Measurements from ENCODE around the gene ALK.

The ALK gene

DNA sequence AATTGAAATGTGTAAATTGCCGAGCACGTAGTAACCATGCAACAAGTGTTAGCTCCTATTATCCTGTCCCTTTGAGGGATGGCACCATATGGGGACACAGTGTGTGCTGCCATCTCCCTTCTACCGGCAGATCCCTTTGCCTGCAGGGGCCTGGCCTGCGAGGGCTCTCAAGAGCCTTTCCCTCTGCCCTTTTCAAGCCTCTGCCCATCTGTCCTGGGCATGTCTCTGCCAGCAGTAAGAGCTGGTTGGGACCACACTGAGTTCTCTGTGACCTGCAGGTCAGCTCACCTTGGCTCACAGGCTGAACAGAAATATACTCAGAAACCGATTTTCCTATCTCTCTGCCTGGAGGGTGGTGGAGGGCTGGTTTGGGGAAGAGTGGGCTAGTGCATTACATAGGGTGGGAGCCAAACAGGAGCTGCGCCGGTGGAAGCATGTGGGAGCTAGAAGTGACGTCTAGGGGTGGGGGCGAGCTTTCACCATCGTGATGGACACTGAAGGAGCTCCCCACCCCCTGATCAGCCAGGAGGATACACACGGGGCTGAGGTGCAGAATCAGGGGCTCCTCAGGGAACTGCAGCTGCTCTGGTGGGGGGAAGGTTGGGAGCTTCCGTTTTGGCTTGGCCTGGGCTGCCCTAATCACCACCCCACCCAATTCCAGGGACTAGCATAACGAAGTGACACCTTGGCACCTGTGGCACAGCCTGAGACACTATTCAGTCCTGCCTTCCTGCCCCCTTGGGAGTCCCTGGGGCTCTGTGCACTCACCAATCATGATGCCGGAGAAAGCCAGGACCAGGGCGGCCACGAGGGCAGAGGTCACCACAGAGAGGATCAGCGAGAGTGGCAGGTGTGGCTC lies 696.5 kb downstream of the ALK start:
- Histone ChIP-seq H3K27me3 (ENCODE audit: insufficient read depth, insufficient read length) (no peaks in the 10 kb centered on the region), H3K9me3 (ENCODE audit: insufficient read depth, low read length) (no peaks in the 10 kb centered on the region), H3K4me3 (ENCODE audit: insufficient read length, low read depth) (no peak overlapping the region), H3K9ac (ENCODE audit: insufficient read length, low read depth) (no peak overlapping the region), H3K36me3 (ENCODE audit: insufficient read depth, insufficient read length, low read length) (no peaks in the 10 kb centered on the region), H3K4me1 (ENCODE audit: insufficient read depth, insufficient read length) (no peaks in the 10 kb centered on the region)
- no peak for TF ChIP-seq SUZ12 (IDR thresholded peaks at IDR 0.05; ENCODE audit: extremely low read depth, insufficient read depth, insufficient read length)
- TF ChIP-seq YY1 (IDR thresholded peaks at IDR 0.05; ENCODE audit: insufficient read depth, insufficient read length) = no peak
- TF ChIP-seq ZNF274 (IDR thresholded peaks at IDR 0.05; ENCODE audit: low read depth, low read length) = no peak
- DNase-seq (ENCODE audit: low read depth, low spot score) = no peak

DNA sequence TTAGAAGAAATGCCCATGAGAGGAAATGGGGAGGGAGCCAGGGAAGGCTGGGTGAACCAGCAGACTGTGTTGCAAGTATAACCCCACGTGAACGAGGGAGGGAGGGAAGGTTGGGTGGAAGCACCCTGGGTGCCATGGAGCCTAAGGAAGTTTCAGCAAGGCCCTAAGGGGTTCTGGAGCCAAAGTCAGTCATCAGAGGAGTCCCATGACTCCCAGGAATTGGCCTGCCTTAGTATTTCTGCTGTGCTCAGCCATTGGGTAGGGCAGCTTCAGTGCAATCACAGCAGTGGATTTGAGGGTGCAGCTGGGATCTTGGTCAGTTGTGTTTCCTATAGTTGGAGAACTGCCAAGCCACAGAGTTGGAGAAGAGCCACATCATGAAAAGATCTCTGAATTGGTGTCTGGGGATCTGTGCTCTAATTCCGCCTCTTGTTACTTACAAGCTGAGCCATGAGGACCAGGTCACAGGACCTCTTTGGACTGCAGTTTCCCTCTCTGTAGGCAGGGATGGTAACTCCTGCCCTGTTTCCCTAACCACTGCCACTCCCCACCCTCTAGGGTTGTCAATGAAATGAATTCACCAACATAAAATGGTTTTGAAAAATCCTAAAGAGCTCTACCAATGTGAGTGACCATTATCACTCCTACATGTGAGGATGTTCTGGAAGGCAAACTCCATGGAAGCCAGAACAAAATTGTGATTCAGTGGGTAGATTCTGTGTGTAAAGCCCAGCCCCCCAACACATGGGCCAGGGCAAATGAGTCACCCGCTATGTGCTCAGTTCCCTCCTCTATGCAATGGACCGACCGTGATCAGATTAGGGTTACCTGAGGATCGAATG lies 697.3 kb downstream of the ALK start:
- H3K27me3 ChIP-seq (ENCODE audit: insufficient read depth, insufficient read length) = no peaks in the 10 kb centered on the region
- H3K9me3 ChIP-seq (ENCODE audit: insufficient read depth, low read length) = no peaks in the 10 kb centered on the region
- H3K9ac ChIP-seq (ENCODE audit: insufficient read length, low read depth) = no peak overlapping the region
- H3K4me1 ChIP-seq (ENCODE audit: insufficient read depth, insufficient read length) = no peaks in the 10 kb centered on the region
- DNase-seq (ENCODE audit: low read depth, low spot score) = no peak
- TF ChIP-seq SUZ12 (IDR thresholded peaks at IDR 0.05; ENCODE audit: extremely low read depth, insufficient read depth, insufficient read length) (no peak), ZNF274 (IDR thresholded peaks at IDR 0.05; ENCODE audit: low read depth, low read length) (no peak), YY1 (IDR thresholded peaks at IDR 0.05; ENCODE audit: insufficient read depth, insufficient read length) (no peak)
- no peak overlapping the region for H3K4me3 ChIP-seq (ENCODE audit: insufficient read length, low read depth)
- no peaks in the 10 kb centered on the region for H3K36me3 ChIP-seq (ENCODE audit: insufficient read depth, insufficient read length, low read length)

DNA sequence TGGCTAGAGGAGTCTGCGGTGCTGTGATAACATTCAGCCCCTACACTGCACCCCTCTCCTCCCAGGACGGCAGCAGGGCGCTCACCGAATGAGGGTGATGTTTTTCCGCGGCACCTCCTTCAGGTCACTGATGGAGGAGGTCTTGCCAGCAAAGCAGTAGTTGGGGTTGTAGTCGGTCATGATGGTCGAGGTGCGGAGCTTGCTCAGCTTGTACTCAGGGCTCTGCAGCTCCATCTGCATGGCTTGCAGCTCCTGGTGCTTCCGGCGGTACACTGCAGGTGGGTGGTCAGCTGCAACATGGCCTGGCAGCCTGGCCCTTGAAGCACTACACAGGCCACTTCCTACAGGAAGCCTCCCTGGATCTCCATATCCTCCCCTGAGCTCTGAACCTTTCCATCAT lies 698.1 kb downstream of the ALK start:
- TF ChIP-seq YY1 (IDR thresholded peaks at IDR 0.05; ENCODE audit: insufficient read depth, insufficient read length) (no peak), SUZ12 (IDR thresholded peaks at IDR 0.05; ENCODE audit: extremely low read depth, insufficient read depth, insufficient read length) (no peak), ZNF274 (IDR thresholded peaks at IDR 0.05; ENCODE audit: low read depth, low read length) (no peak)
- Histone ChIP-seq H3K4me3 (ENCODE audit: insufficient read length, low read depth) (no peak overlapping the region), H3K27me3 (ENCODE audit: insufficient read depth, insufficient read length) (no peaks in the 10 kb centered on the region), H3K9me3 (ENCODE audit: insufficient read depth, low read length) (no peaks in the 10 kb centered on the region), H3K4me1 (ENCODE audit: insufficient read depth, insufficient read length) (no peaks in the 10 kb centered on the region), H3K9ac (ENCODE audit: insufficient read length, low read depth) (no peak overlapping the region), H3K36me3 (ENCODE audit: insufficient read depth, insufficient read length, low read length) (no peaks in the 10 kb centered on the region)
- no peak for DNase-seq (ENCODE audit: low read depth, low spot score)

DNA sequence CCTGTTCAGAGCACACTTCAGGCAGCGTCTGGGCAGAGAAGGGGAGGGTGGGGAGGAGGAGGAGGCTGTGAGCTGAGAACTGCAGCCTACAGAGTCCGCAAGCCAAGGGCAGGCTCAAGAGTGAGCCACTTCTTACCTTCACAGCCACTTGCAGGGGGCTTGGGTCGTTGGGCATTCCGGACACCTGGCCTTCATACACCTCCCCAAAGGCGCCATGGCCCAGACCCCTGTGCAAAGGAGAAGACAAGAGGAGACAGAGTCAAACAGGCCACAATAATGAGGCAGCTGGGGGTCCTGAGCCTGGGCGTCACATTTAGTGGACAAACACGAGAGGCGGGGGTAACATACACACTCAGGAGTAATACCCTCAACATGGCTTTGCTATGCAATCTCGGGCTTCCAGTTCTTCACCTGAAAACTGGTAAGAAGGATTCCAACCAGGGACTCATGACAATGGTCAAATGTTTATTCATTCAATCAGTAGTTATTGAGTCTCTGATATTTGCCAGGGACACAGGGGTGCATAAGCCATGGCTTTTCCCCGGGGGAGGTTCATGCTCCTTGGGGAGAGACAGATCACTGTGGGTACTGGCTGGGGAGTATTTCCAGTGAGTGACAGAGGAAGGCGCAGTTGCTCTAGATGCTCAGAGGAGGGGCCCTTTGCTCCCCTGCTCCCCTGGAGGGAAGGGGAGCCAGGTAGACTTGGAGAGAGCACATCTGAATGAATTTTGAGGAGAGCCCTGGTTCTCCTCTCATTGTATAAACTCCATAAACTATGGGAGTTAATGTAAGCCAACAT lies 698.8 kb downstream of the ALK start:
- no peaks in the 10 kb centered on the region for H3K27me3 ChIP-seq (ENCODE audit: insufficient read depth, insufficient read length)
- TF ChIP-seq SUZ12 (IDR thresholded peaks at IDR 0.05; ENCODE audit: extremely low read depth, insufficient read depth, insufficient read length) = no peak
- no peak for TF ChIP-seq ZNF274 (IDR thresholded peaks at IDR 0.05; ENCODE audit: low read depth, low read length)
- no peak for TF ChIP-seq YY1 (IDR thresholded peaks at IDR 0.05; ENCODE audit: insufficient read depth, insufficient read length)

DNA sequence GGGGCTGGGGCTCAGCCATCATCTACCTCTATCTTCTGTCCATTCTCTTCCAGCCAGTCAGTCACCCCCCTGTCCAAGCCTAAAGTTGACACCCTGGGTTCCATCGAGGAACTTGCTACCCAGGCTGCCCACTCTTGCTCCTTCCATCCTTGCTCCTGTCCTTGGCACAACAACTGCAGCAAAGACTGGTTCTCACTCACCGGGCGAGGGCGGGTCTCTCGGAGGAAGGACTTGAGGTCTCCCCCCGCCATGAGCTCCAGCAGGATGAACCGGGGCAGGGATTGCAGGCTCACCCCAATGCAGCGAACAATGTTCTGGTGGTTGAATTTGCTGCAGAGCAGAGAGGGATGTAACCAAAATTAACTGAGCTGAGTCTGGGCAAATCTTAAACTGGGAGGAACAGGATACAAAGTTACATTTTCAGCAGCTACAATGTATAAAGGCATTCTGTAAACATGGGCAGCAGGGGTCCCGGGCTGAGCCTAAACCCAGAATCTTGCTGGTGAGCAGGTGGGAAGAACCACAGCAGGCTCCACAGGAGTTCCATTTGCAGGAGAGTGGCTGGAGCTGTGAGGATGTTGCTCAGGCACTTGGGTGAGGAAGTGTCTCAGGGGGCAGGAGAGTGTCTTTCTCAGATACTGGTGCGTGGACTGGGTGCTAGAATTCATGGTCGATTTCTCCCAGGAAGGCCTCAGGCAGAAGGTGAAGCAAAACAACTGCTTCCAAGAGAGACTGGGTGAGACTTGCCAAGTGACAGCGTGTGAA lies 700.7 kb downstream of the ALK start:
- no peak overlapping the region for H3K4me3 ChIP-seq (ENCODE audit: insufficient read length, low read depth)
- H3K9me3 ChIP-seq (ENCODE audit: insufficient read depth, low read length) = no peaks in the 10 kb centered on the region
- H3K36me3 ChIP-seq (ENCODE audit: insufficient read depth, insufficient read length, low read length) = no peaks in the 10 kb centered on the region
- no peaks in the 10 kb centered on the region for H3K4me1 ChIP-seq (ENCODE audit: insufficient read depth, insufficient read length)
- no peak overlapping the region for H3K9ac ChIP-seq (ENCODE audit: insufficient read length, low read depth)
- no peak for DNase-seq (ENCODE audit: low read depth, low spot score)
- no peaks in the 10 kb centered on the region for H3K27me3 ChIP-seq (ENCODE audit: insufficient read depth, insufficient read length)
- TF ChIP-seq ZNF274 (IDR thresholded peaks at IDR 0.05; ENCODE audit: low read depth, low read length) (no peak), YY1 (IDR thresholded peaks at IDR 0.05; ENCODE audit: insufficient read depth, insufficient read length) (no peak), SUZ12 (IDR thresholded peaks at IDR 0.05; ENCODE audit: extremely low read depth, insufficient read depth, insufficient read length) (no peak)

More for the DNA sequence above, 698.8 kb downstream of the ALK start:
- DNase-seq (ENCODE audit: low read depth, low spot score) = no peak
- Histone ChIP-seq H3K4me3 (ENCODE audit: insufficient read length, low read depth) (no peak overlapping the region), H3K36me3 (ENCODE audit: insufficient read depth, insufficient read length, low read length) (no peaks in the 10 kb centered on the region), H3K9me3 (ENCODE audit: insufficient read depth, low read length) (no peaks in the 10 kb centered on the region), H3K9ac (ENCODE audit: insufficient read length, low read depth) (no peak overlapping the region), H3K4me1 (ENCODE audit: insufficient read depth, insufficient read length) (no peaks in the 10 kb centered on the region)

DNA sequence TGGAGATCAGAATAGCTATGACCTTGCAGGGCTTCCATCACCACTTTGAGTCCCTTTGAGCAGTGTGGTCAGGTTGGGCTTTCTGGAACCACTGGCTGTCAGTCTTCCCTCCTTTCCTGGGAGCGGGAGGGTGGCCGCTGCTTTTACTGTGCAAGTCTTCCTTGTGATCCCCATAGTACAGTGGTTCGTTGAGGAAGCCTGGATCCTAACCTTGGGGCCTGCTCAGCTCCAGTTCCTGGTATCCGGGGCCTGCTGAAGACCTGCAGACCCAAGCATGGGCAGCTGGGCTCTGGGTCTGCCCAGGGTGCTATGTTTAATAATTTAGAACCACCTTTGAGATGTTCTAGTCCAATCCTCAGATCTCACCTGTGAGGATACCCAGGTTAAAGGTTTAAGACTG lies 702.0 kb downstream of the ALK start:
- Histone ChIP-seq H3K4me3 (ENCODE audit: insufficient read length, low read depth) (no peak overlapping the region), H3K9me3 (ENCODE audit: insufficient read depth, low read length) (no peaks in the 10 kb centered on the region), H3K4me1 (ENCODE audit: insufficient read depth, insufficient read length) (no peaks in the 10 kb centered on the region), H3K9ac (ENCODE audit: insufficient read length, low read depth) (no peak overlapping the region), H3K36me3 (ENCODE audit: insufficient read depth, insufficient read length, low read length) (no peaks in the 10 kb centered on the region), H3K27me3 (ENCODE audit: insufficient read depth, insufficient read length) (no peaks in the 10 kb centered on the region)
- no peak for TF ChIP-seq YY1 (IDR thresholded peaks at IDR 0.05; ENCODE audit: insufficient read depth, insufficient read length)
- no peak for TF ChIP-seq SUZ12 (IDR thresholded peaks at IDR 0.05; ENCODE audit: extremely low read depth, insufficient read depth, insufficient read length)
- TF ChIP-seq ZNF274 (IDR thresholded peaks at IDR 0.05; ENCODE audit: low read depth, low read length) = no peak
- no peak for DNase-seq (ENCODE audit: low read depth, low spot score)

Data from NT2/D1 (cell line).